ENCODE measurements around the gene TMA7. TPM values are rescaled to one million over a fixed set of nuclear protein-coding genes. Genes with fewer than 3 reads are reported as not detected.
"Not testable (repeated sequence)": the region's sequence is repeated elsewhere in the genome, so short reads cannot be mapped to it uniquely, and the experiment has no call there.

TMA7 gene
- total RNA-seq, 1 experiment from 2014 or later: 152 TPM

- TF ChIP-seq EZH2 (IDR thresholded peaks at IDR 0.05; ENCODE audit: borderline replicate concordance, low read depth, low read length, poor library complexity, severe bottlenecking): no peak
- TF ChIP-seq, protein P1, sequence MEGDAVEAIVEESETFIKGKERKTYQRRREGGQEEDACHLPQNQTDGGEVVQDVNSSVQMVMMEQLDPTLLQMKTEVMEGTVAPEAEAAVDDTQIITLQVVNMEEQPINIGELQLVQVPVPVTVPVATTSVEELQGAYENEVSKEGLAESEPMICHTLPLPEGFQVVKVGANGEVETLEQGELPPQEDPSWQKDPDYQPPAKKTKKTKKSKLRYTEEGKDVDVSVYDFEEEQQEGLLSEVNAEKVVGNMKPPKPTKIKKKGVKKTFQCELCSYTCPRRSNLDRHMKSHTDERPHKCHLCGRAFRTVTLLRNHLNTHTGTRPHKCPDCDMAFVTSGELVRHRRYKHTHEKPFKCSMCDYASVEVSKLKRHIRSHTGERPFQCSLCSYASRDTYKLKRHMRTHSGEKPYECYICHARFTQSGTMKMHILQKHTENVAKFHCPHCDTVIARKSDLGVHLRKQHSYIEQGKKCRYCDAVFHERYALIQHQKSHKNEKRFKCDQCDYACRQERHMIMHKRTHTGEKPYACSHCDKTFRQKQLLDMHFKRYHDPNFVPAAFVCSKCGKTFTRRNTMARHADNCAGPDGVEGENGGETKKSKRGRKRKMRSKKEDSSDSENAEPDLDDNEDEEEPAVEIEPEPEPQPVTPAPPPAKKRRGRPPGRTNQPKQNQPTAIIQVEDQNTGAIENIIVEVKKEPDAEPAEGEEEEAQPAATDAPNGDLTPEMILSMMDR (conservative IDR thresholded peaks at IDR 0.05; ENCODE audit: low read depth, low read length): no peak
- Histone ChIP-seq H3K4me1 (ENCODE audit: insufficient read depth, low read length, poor library complexity, severe bottlenecking) (peaks cover 6% of the 10 kb centered on the region), H3K27me3 (replicated peaks; ENCODE audit: insufficient read depth, low read depth, low read length, poor library complexity) (no peaks in the 10 kb centered on the region), H3K9me3 (ENCODE audit: low read depth, low read length, poor library complexity, severe bottlenecking) (no peaks in the 10 kb centered on the region), H3K36me3 (ENCODE audit: insufficient read depth, low read length, poor library complexity, severe bottlenecking) (no peaks in the 10 kb centered on the region), H3K27ac (ENCODE audit: low read depth, low read length, poor library complexity, severe bottlenecking) (peak overlapping the region; percentile 88), H3K4me3 (ENCODE audit: low read depth, low read length, poor library complexity, severe bottlenecking) (no peak overlapping the region)
- POLR2A ChIA-PET (ENCODE audit: low non-redundant PET): no interaction called here
- no TSS peak for BruUV-seq (replicated peaks)
- CTCF ChIA-PET: no interaction called here
- DNase-seq (ENCODE audit: low spot score): no peak
- intact Hi-C loops (cut with micrococcal nuclease; ENCODE audit: unreplicated experiment): loop anchor here (10.0 kb wide), 1 partner anchor 71 kb away; no protein-coding TSS in a partner anchor
These were observed 33.5 kb downstream of the TMA7 start for GRCh38 chr3:48473617-48473952.

DNA sequence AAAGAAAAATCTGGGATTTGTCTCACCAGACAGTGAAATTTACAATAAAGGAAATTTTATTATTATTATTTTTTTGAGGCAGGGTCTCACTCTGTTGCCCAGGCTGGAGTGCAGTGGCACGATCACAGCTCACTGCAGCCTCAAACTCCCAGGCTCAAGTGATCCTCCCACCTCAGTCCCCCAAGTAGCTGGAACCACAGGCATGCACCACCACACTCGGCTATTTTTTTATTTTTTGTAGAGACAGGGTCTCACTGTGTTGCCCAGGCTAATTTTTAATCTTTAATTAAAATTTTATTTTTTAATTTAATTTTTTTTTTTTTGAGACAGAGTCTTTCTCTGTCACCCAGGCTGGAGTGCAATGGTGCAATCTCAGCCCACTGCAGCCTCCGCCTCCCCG is 34.0 kb downstream of the TMA7 start:
- BruUV-seq (replicated peaks); H3K9me3 ChIP-seq (ENCODE audit: low read depth, low read length, poor library complexity, severe bottlenecking); H3K36me3 ChIP-seq (ENCODE audit: insufficient read depth, low read length, poor library complexity, severe bottlenecking); H3K4me1 ChIP-seq (ENCODE audit: insufficient read depth, low read length, poor library complexity, severe bottlenecking); H3K27me3 ChIP-seq (replicated peaks; ENCODE audit: insufficient read depth, low read depth, low read length, poor library complexity); DNase-seq (ENCODE audit: low spot score); H3K4me3 ChIP-seq (ENCODE audit: low read depth, low read length, poor library complexity, severe bottlenecking); POLR2A ChIA-PET (ENCODE audit: low non-redundant PET); H3K27ac ChIP-seq (ENCODE audit: low read depth, low read length, poor library complexity, severe bottlenecking); CTCF ChIA-PET: not testable (repeated sequence)
- intact Hi-C loops (cut with micrococcal nuclease; ENCODE audit: unreplicated experiment): loop anchor here (10.0 kb wide), 1 partner anchor 71 kb away; no protein-coding TSS in a partner anchor

- Histone ChIP-seq H3K4me1 (ENCODE audit: insufficient read depth, low read length, poor library complexity, severe bottlenecking) (peaks cover 6% of the 10 kb centered on the region), H3K4me3 (ENCODE audit: low read depth, low read length, poor library complexity, severe bottlenecking) (no peak overlapping the region), H3K27ac (ENCODE audit: low read depth, low read length, poor library complexity, severe bottlenecking) (no peak overlapping the region), H3K27me3 (replicated peaks; ENCODE audit: insufficient read depth, low read depth, low read length, poor library complexity) (no peaks in the 10 kb centered on the region), H3K9me3 (ENCODE audit: low read depth, low read length, poor library complexity, severe bottlenecking) (no peaks in the 10 kb centered on the region), H3K36me3 (ENCODE audit: insufficient read depth, low read length, poor library complexity, severe bottlenecking) (no peaks in the 10 kb centered on the region)
- POLR2A ChIA-PET (ENCODE audit: low non-redundant PET): no interaction called here
- no peak for DNase-seq (ENCODE audit: low spot score)
- intact Hi-C loops (cut with micrococcal nuclease; ENCODE audit: unreplicated experiment): loop anchor here (10.0 kb wide), 1 partner anchor 70 kb away; no protein-coding TSS in a partner anchor
- TF ChIP-seq EZH2 (IDR thresholded peaks at IDR 0.05; ENCODE audit: borderline replicate concordance, low read depth, low read length, poor library complexity, severe bottlenecking): no peak
- CTCF ChIA-PET: no interaction called here
- no TSS peak for BruUV-seq (replicated peaks)
These were observed 34.6 kb downstream of the TMA7 start for GRCh38 chr3:48474619-48475018.

DNA sequence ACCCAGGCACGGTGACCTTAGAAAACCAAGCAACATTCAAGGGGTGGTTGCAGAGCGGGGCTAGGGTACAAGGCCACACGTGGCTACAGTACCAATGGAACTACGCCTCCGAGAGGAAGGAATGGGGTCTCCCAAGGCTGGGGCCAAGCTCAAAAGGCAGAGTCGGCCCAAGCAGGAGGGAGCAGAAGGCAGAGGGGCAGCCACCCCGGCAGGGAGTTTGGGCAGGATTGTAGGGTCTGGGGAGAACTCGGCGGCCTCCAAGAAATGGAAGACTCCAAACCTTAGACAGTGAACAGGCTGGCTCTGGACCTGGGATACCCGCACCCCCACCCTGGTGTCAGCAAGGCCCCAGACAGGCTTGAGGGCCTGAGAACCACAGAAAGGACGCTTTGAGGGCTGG is 35.1 kb downstream of the TMA7 start:
- POLR2A ChIA-PET (ENCODE audit: low non-redundant PET): no interaction called here
- no peaks in the 10 kb centered on the region for H3K27me3 ChIP-seq (replicated peaks; ENCODE audit: insufficient read depth, low read depth, low read length, poor library complexity)
- H3K27ac ChIP-seq (ENCODE audit: low read depth, low read length, poor library complexity, severe bottlenecking): no peak overlapping the region
- H3K36me3 ChIP-seq (ENCODE audit: insufficient read depth, low read length, poor library complexity, severe bottlenecking): no peaks in the 10 kb centered on the region
- H3K4me3 ChIP-seq (ENCODE audit: low read depth, low read length, poor library complexity, severe bottlenecking): no peak overlapping the region
- CTCF ChIA-PET: no interaction called here
- no TSS peak for BruUV-seq (replicated peaks)
- no peak for TF ChIP-seq EZH2 (IDR thresholded peaks at IDR 0.05; ENCODE audit: borderline replicate concordance, low read depth, low read length, poor library complexity, severe bottlenecking)
- peaks cover 6% of the 10 kb centered on the region for H3K4me1 ChIP-seq (ENCODE audit: insufficient read depth, low read length, poor library complexity, severe bottlenecking)
- intact Hi-C loops (cut with micrococcal nuclease; ENCODE audit: unreplicated experiment): loop anchor here (10.0 kb wide), 1 partner anchor 70 kb away; no protein-coding TSS in a partner anchor
- no peaks in the 10 kb centered on the region for H3K9me3 ChIP-seq (ENCODE audit: low read depth, low read length, poor library complexity, severe bottlenecking)
- no peak for DNase-seq (ENCODE audit: low spot score)
